Measurements from ENCODE around the gene NPR3.

- TF ChIP-seq CTCF (IDR thresholded peaks at IDR 0.05; ENCODE audit: insufficient read depth, low read depth, low read length) (peak; percentile 3), EZH2 (IDR thresholded peaks at IDR 0.05; ENCODE audit: insufficient read depth, low read length) (no peak)
Measured at GRCh38 chr5:32690153-32690552, 21.0 kb upstream of the NPR3 start.

All from astrocyte (in vitro differentiated cells and primary cell).